DOHH2 (cell line): ENCODE measurements around the gene GTF2F2.
A peak's percentile ranks its signal among the peaks of the same experiment; 100 is the strongest.

Experiments
- H3F3A ChIP-seq: fragments of 200-600 bp; sonication (generic), shearing (Covaris generic); 2 replicates; pipeline ENCODE4 v1.6.0; 2016; ENCODE audit warnings: antibody characterized with exemption, mild to moderate bottlenecking; ENCODE audit not compliant: control insufficient read depth, insufficient read depth
- H3K27ac ChIP-seq: fragments of 200-600 bp; sonication (generic); 2 replicates; pipeline ENCODE4 v1.5.1; 2014; ENCODE audit warnings: low read depth, mild to moderate bottlenecking, low read length, moderate library complexity
- H3K27me3 ChIP-seq: fragments of 200-600 bp; sonication (generic); 2 replicates; pipeline ENCODE4 v1.6.1; 2014; ENCODE audit warnings: mild to moderate bottlenecking, low read length, mixed read lengths; ENCODE audit not compliant: control insufficient read depth
- H3K36me3 ChIP-seq: fragments of 200-600 bp; sonication (generic); 2 replicates; pipeline ENCODE4 v1.6.1; 2014; ENCODE audit warnings: mild to moderate bottlenecking, low read length, moderate library complexity, mixed read lengths; ENCODE audit not compliant: control insufficient read depth
- H3K4me1 ChIP-seq: fragments of 200-600 bp; sonication (generic); 2 replicates; pipeline ENCODE4 v1.6.1; 2014; ENCODE audit warnings: mild to moderate bottlenecking, low read length, mixed read lengths; ENCODE audit not compliant: control insufficient read depth
- H3K4me2 ChIP-seq: fragments of 200-600 bp; sonication (generic); 2 replicates; pipeline ENCODE4 v1.6.0; 2014; ENCODE audit warnings: mild to moderate bottlenecking, low read length, moderate library complexity
- H3K4me3 ChIP-seq: fragments of 200-600 bp; sonication (generic); 2 replicates; pipeline ENCODE4 v1.5.1; 2014; ENCODE audit warnings: mild to moderate bottlenecking, low read length, mixed read lengths
- H3K79me2 ChIP-seq: fragments of 200-600 bp; sonication (generic); 2 replicates; pipeline ENCODE4 v1.6.1; 2014; ENCODE audit warnings: mild to moderate bottlenecking, low read length, mixed read lengths; ENCODE audit not compliant: control insufficient read depth
- H3K9me2 ChIP-seq: fragments of 200-600 bp; sonication (generic); replicated peaks from 2 replicates; pipeline ENCODE4 v1.6.1; 2014; ENCODE audit warnings: mild to moderate bottlenecking, low read length, mixed read lengths; ENCODE audit not compliant: control insufficient read depth
- H3K9me3 ChIP-seq: fragments of 200-600 bp; sonication (generic); 2 replicates; pipeline ENCODE4 v1.6.1; 2014; ENCODE audit warnings: antibody characterized with exemption, low read length, mixed read lengths; ENCODE audit not compliant: control insufficient read depth, insufficient read depth
- H4K20me1 ChIP-seq: fragments of 200-600 bp; sonication (generic); 2 replicates; pipeline ENCODE4 v1.6.0; 2014; ENCODE audit warnings: low read depth, mild to moderate bottlenecking, antibody characterized with exemption, low read length, moderate library complexity; ENCODE audit not compliant: control insufficient read depth, insufficient read depth
- EZH2phosphoT487 ChIP-seq: fragments of 200-600 bp; sonication (generic); IDR thresholded peaks from 2 replicates; pipeline ENCODE4 v1.6.1; 2017; ENCODE audit warnings: borderline replicate concordance, mild to moderate bottlenecking, antibody characterized with exemption, low read length, moderate library complexity, mixed read lengths
- TF ChIP-seq, protein P1 (sequence below): fragments of 200-600 bp; sonication (generic); IDR thresholded peaks from one replicate; pipeline ENCODE4 v1.5.1; 2014; ENCODE audit warnings: antibody characterized with exemption, mild to moderate bottlenecking, low read depth, low read length; ENCODE audit not compliant: poor library complexity, severe bottlenecking

The GTF2F2 gene

DNA sequence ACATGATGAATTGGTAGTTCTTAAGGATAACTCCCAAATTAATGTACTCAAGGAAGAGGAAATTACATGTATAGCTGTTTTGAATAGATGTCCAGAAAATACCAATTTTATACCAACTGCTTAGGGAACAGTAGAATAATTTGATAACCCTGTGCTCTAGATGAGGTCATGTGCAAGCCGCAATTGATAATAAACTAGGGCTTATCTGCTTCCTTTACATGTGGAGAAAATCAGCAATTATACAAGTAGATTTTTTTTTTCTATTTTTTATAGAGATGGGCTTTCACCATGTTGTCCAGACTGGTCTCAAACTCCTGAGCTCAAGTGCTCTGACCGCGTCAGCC is 211.4 kb downstream of the GTF2F2 start:
- H3K4me2 ChIP-seq, result no peak overlapping the region
- H3K79me2 ChIP-seq, result peaks cover 20% of the 10 kb centered on the region
- peaks cover 70% of the 10 kb centered on the region for H3F3A ChIP-seq
- H3K9me2 ChIP-seq, result no peaks in the 10 kb centered on the region
- no peaks in the 10 kb centered on the region for H3K27me3 ChIP-seq
- H3K4me1 ChIP-seq, result peaks cover 60% of the 10 kb centered on the region
- peak overlapping the region; percentile 7; the same call in 1 of the 2 replicates for H3K27ac ChIP-seq
- TF ChIP-seq, protein P1, sequence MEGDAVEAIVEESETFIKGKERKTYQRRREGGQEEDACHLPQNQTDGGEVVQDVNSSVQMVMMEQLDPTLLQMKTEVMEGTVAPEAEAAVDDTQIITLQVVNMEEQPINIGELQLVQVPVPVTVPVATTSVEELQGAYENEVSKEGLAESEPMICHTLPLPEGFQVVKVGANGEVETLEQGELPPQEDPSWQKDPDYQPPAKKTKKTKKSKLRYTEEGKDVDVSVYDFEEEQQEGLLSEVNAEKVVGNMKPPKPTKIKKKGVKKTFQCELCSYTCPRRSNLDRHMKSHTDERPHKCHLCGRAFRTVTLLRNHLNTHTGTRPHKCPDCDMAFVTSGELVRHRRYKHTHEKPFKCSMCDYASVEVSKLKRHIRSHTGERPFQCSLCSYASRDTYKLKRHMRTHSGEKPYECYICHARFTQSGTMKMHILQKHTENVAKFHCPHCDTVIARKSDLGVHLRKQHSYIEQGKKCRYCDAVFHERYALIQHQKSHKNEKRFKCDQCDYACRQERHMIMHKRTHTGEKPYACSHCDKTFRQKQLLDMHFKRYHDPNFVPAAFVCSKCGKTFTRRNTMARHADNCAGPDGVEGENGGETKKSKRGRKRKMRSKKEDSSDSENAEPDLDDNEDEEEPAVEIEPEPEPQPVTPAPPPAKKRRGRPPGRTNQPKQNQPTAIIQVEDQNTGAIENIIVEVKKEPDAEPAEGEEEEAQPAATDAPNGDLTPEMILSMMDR, result no peak
- TF ChIP-seq EZH2phosphoT487, result no peak
- peaks cover 38% of the 10 kb centered on the region for H3K36me3 ChIP-seq
- peaks cover 29% of the 10 kb centered on the region for H4K20me1 ChIP-seq
- H3K4me3 ChIP-seq, result no peak overlapping the region
- no peaks in the 10 kb centered on the region for H3K9me3 ChIP-seq

DNA sequence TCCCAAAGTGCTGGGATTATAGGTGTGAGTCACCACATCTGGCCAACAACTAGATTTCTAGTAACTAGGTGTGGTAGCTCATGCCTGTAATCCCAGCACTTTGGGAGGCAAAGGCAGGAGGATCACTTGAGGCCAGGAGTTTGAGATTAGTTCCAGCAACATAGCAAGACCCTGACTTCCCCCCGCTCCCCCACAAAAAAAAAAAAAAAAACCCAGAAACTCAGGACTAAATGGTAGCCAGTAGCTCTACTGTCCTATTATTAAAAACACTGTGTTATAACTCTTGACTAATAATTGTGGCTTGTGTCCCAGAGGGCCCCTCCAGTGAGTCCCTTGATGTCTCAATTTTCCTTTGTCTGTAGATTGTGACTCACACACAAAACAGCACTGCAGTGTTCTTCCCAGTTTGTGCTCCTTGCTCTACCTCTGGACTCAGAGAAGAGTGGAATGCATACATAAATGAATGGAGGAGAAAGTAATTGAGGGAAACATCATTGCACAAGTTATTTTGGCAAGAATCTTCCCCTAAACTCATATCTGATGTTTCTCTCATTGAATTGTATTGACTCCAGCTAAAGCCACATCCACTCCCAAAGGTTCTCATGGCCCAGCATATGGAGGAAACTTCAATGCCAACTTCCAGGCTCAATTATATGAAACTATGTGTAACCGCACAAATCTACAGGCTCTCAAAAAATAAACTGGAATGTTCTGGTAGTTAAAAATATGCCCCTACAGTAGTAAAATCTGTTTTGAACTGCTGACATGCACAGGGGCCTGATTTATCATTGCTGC is 211.9 kb downstream of the GTF2F2 start:
- Histone ChIP-seq H3F3A (peaks cover 74% of the 10 kb centered on the region), H3K79me2 (peaks cover 25% of the 10 kb centered on the region), H3K9me3 (no peaks in the 10 kb centered on the region), H3K27ac (no peak overlapping the region), H3K4me3 (no peak overlapping the region), H3K36me3 (peaks cover 44% of the 10 kb centered on the region), H3K4me1 (peaks cover 60% of the 10 kb centered on the region), H3K4me2 (no peak overlapping the region), H4K20me1 (peaks cover 32% of the 10 kb centered on the region), H3K27me3 (no peaks in the 10 kb centered on the region), H3K9me2 (no peaks in the 10 kb centered on the region)
- TF ChIP-seq EZH2phosphoT487, result no peak
- TF ChIP-seq, protein P1, result no peak

GRCh38 chr13:45332831-45333219 is 212.5 kb downstream of the GTF2F2 start:
- peaks cover 50% of the 10 kb centered on the region for H3K36me3 ChIP-seq
- H3K4me3 ChIP-seq, result no peak overlapping the region
- peaks cover 77% of the 10 kb centered on the region for H3F3A ChIP-seq
- H4K20me1 ChIP-seq, result peaks cover 38% of the 10 kb centered on the region
- no peak overlapping the region for H3K27ac ChIP-seq
- no peaks in the 10 kb centered on the region for H3K9me3 ChIP-seq
- TF ChIP-seq EZH2phosphoT487, result no peak
- TF ChIP-seq, protein P1, result no peak
- no peak overlapping the region for H3K4me2 ChIP-seq
- no peaks in the 10 kb centered on the region for H3K27me3 ChIP-seq
- no peaks in the 10 kb centered on the region for H3K9me2 ChIP-seq
- peaks cover 65% of the 10 kb centered on the region for H3K4me1 ChIP-seq
- peaks cover 31% of the 10 kb centered on the region for H3K79me2 ChIP-seq
